OCI-LY1 (cell line): Measurements from ENCODE around the gene BAIAP2.

ENCODE experiments used
- H2AFZ ChIP-seq: fragments of 200-600 bp; sonication (generic), shearing (Covaris generic); 2 replicates; pipeline ENCODE4 v1.6.0; 2014; ENCODE audit warnings: antibody characterized with exemption, mild to moderate bottlenecking, low read length
- H3F3A ChIP-seq: fragments of 200-600 bp; sonication (generic), shearing (Covaris generic); 2 replicates; pipeline ENCODE4 v1.6.0; 2014; ENCODE audit warnings: mild to moderate bottlenecking, antibody characterized with exemption, low read length, moderate library complexity; ENCODE audit not compliant: insufficient read depth
- H3K27ac ChIP-seq: fragments of 200-600 bp; sonication (generic); 2 replicates; pipeline ENCODE4 v1.5.1; 2014; ENCODE audit warnings: low read length, mixed run types, mild to moderate bottlenecking, low read depth; ENCODE audit not compliant: poor library complexity, severe bottlenecking
- H3K27me3 ChIP-seq: fragments of 200-600 bp; sonication (generic); 2 replicates; pipeline ENCODE4 v1.6.0; 2014; ENCODE audit warnings: antibody characterized with exemption, mild to moderate bottlenecking, low read length, moderate library complexity; ENCODE audit not compliant: insufficient read depth
- H3K36me3 ChIP-seq: fragments of 200-600 bp; sonication (generic); 2 replicates; pipeline ENCODE4 v1.6.1; 2014; ENCODE audit warnings: mild to moderate bottlenecking, antibody characterized with exemption, low read length, moderate library complexity, mixed read lengths; ENCODE audit not compliant: insufficient read depth
- H3K4me1 ChIP-seq: fragments of 200-600 bp; sonication (generic); 2 replicates; pipeline ENCODE4 v1.5.1; 2014; ENCODE audit warnings: mild to moderate bottlenecking, low read length, moderate library complexity; ENCODE audit not compliant: insufficient read depth, severe bottlenecking
- H3K4me2 ChIP-seq: fragments of 200-600 bp; sonication (generic), shearing (Covaris generic); 2 replicates; pipeline ENCODE4 v1.6.1; 2014; ENCODE audit warnings: low read length
- H3K4me3 ChIP-seq: fragments of 200-600 bp; sonication (generic); 2 replicates; pipeline ENCODE4 v1.5.1; 2014; ENCODE audit warnings: low read length, low read depth, mild to moderate bottlenecking, mixed read lengths; ENCODE audit not compliant: poor library complexity, severe bottlenecking
- H3K79me2 ChIP-seq: fragments of 200-600 bp; shearing (Covaris generic); 2 replicates; pipeline ENCODE4 v1.6.1; 2016; ENCODE audit warnings: mixed run types, low read length, mixed read lengths; ENCODE audit not compliant: insufficient read depth
- H3K9ac ChIP-seq: fragments of 200-600 bp; sonication (generic), shearing (Covaris generic); 2 replicates; pipeline ENCODE4 v1.6.1; 2014; ENCODE audit warnings: mild to moderate bottlenecking, low read length, mixed read lengths
- H3K9me2 ChIP-seq: fragments of 200-600 bp; sonication (generic), shearing (Covaris generic); 2 replicates; pipeline ENCODE4 v1.6.1; 2014; ENCODE audit warnings: low read depth, mild to moderate bottlenecking, low read length, mixed read lengths
- H3K9me3 ChIP-seq: fragments of 200-600 bp; shearing (Covaris generic); 2 replicates; pipeline ENCODE4 v1.6.1; 2014; ENCODE audit warnings: low read length, mixed read lengths
- H4K20me1 ChIP-seq: fragments of 200-600 bp; sonication (generic), shearing (Covaris generic); 2 replicates; pipeline ENCODE4 v1.6.0; 2016; ENCODE audit warnings: mild to moderate bottlenecking, low read length; ENCODE audit not compliant: insufficient read depth
- CTCF ChIP-seq: fragments of 200-600 bp; sonication (generic), shearing (Covaris generic); IDR thresholded peaks from 2 replicates; pipeline ENCODE4 v1.5.1; 2017; ENCODE audit warnings: mild to moderate bottlenecking, antibody characterized with exemption, low read length, moderate library complexity, mixed read lengths
- EZH2 ChIP-seq: fragments of 200-600 bp; sonication (generic), shearing (Covaris generic); IDR thresholded peaks from 2 replicates; pipeline ENCODE4 v1.8.0; 2017; ENCODE audit warnings: borderline replicate concordance, mixed run types, mild to moderate bottlenecking, antibody characterized with exemption, low read length, moderate library complexity, mixed read lengths

The BAIAP2 gene

GRCh38 chr17:81033535-81034167 is 1.3 kb upstream of the BAIAP2 start:
- Histone ChIP-seq H3K9me2 (no peaks in the 10 kb centered on the region), H3K36me3 (no peaks in the 10 kb centered on the region), H3K4me3 (no peak overlapping the region), H3K9ac (no peak overlapping the region), H4K20me1 (no peaks in the 10 kb centered on the region), H3K27ac (no peak overlapping the region), H3K4me1 (no peaks in the 10 kb centered on the region), H3K79me2 (no peaks in the 10 kb centered on the region), H2AFZ (no peak overlapping the region), H3K4me2 (peak overlapping the region; percentile 56; the same call in 1 of the 2 replicates), H3K9me3 (no peaks in the 10 kb centered on the region), H3K27me3 (peaks cover 16% of the 10 kb centered on the region; the same call in 1 of the 2 replicates), H3F3A (no peaks in the 10 kb centered on the region)
- TF ChIP-seq CTCF (no peak), EZH2 (no peak)

GRCh38 chr17:81034168-81034777 is 678 bp upstream of the BAIAP2 start:
- H3K27me3 ChIP-seq, result peaks cover 22% of the 10 kb centered on the region; the same call in 1 of the 2 replicates
- no peak overlapping the region; the same call in 1 of the 2 replicates for H3K9ac ChIP-seq
- H3K9me3 ChIP-seq, result no peaks in the 10 kb centered on the region
- H3K36me3 ChIP-seq, result no peaks in the 10 kb centered on the region
- no peaks in the 10 kb centered on the region for H3K79me2 ChIP-seq
- H3K4me2 ChIP-seq, result peak overlapping the region; percentile 56
- H3K27ac ChIP-seq, result no peak overlapping the region
- H3K9me2 ChIP-seq, result no peaks in the 10 kb centered on the region
- H2AFZ ChIP-seq, result no peak overlapping the region
- H4K20me1 ChIP-seq, result no peaks in the 10 kb centered on the region
- TF ChIP-seq CTCF (no peak), EZH2 (no peak)
- no peaks in the 10 kb centered on the region for H3K4me1 ChIP-seq
- peak overlapping the region; percentile 50 for H3K4me3 ChIP-seq
- H3F3A ChIP-seq, result no peaks in the 10 kb centered on the region

- peaks cover 23% of the 10 kb centered on the region; the same call in 1 of the 2 replicates for H3K27me3 ChIP-seq
- H3K9me3 ChIP-seq, result no peaks in the 10 kb centered on the region
- H3K79me2 ChIP-seq, result no peaks in the 10 kb centered on the region
- no peak overlapping the region for H3K4me2 ChIP-seq
- no peak for TF ChIP-seq EZH2
- TF ChIP-seq CTCF, result no peak
- no peak overlapping the region for H3K27ac ChIP-seq
- H4K20me1 ChIP-seq, result no peaks in the 10 kb centered on the region
- no peaks in the 10 kb centered on the region for H3K36me3 ChIP-seq
- H3F3A ChIP-seq, result no peaks in the 10 kb centered on the region
- no peak overlapping the region for H3K9ac ChIP-seq
- no peak overlapping the region for H2AFZ ChIP-seq
- H3K9me2 ChIP-seq, result no peaks in the 10 kb centered on the region
- no peak overlapping the region for H3K4me3 ChIP-seq
- no peaks in the 10 kb centered on the region for H3K4me1 ChIP-seq
Observed at GRCh38 chr17:81035521-81036196, 708 bp downstream of the BAIAP2 start.
